ENCODE results near the gene C16orf96.

C16orf96 gene

DNA sequence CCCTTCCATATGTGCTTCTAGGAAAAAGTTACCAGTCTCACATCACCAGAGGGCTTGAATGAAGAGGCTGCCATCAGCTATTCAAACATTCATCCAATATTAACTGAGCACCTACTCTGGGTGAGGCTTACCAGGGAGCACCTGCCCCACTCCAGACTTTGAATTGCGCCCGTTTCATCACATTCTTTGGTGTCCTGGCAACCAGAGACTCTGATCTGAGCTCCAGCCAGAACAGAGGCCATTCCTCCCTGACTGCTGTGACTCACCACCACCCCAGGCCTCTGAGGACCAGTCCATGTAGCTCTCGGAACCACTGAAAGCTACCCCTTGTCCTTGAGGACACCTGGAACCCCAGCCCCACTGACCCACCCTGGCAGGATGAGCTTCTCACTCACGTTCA is at the start of gene C16orf96:
C16orf96 (plus strand) TSS at position 229 of the 400 bp plus-strand sequence; CDS start at position 379, 150 bp downstream.
- Mint-ChIP-seq H3K4me3 (no peak within 1 kb of the TSS), H3K27me3 (peaks cover 3% of the 10 kb centered on the region), H3K27ac (no peak within 1 kb of the TSS), H3K36me3 (no peaks in the 10 kb centered on the region), H3K4me1 (no peaks in the 10 kb centered on the region), H3K9me3 (no peaks in the 10 kb centered on the region)
- no peak for DNase-seq (ENCODE audit: low spot score in 2 of 2)
- no peak for ATAC-seq (ENCODE audit: low read depth)

DNA sequence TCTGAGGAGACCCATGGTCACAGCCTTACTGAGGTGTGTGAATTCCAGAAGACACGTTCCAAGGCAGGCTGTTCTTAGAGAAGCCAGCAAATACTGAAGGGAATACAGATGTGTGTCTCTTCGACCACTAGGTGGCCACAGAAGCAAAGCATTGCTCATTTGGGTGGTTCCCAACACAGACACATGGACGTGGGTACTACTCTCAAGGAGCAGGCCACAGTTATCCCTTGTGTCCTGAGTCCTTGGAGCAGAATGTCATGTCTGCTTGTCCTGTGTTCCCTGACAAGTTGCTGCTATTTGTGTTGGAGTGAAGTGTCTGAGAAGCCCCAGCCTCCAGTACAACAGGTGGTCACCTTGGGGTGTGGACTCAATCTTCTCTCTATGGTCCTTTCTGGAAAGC is 49.7 kb upstream of the C16orf96 start:
- Mint-ChIP-seq H3K36me3 (peaks cover 16% of the 10 kb centered on the region), H3K4me3 (peak overlapping the region; percentile 68), H3K4me1 (peaks cover 22% of the 10 kb centered on the region), H3K27ac (peak overlapping the region; percentile 100), H3K9me3 (no peaks in the 10 kb centered on the region), H3K27me3 (no peaks in the 10 kb centered on the region)
- DNase-seq (ENCODE audit: low spot score in 2 of 2) = peak; percentile 54 to 62
- peak; percentile 22 for ATAC-seq (ENCODE audit: low read depth)

DNA sequence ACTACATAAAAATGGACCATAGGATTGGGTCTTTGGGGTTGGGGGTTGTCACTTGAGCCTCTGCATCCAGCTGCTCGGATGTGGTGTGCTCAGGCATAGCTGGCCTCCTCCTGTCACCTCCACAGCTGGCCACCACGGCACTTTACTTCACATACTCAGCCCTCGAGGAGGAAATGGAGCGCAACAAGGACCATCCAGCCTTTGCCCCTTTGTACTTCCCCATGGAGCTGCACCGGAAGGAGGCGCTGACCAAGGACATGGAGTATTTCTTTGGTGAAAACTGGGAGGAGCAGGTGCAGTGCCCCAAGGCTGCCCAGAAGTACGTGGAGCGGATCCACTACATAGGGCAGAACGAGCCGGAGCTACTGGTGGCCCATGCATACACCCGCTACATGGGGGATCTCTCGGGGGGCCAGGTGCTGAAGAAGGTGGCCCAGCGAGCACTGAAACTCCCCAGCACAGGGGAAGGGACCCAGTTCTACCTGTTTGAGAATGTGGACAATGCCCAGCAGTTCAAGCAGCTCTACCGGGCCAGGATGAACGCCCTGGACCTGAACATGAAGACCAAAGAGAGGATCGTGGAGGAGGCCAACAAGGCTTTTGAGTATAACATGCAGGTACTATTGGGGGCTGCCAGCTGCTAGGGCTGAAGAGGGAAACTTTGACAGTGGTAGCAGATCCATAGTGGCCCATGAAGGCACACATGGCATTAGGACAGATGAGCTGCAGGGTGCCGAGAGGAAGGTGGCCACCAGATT is 48.4 kb upstream of the C16orf96 start:
- peak overlapping the region; percentile 100 for H3K27ac Mint-ChIP-seq
- no peak for ATAC-seq (ENCODE audit: low read depth)

DNA sequence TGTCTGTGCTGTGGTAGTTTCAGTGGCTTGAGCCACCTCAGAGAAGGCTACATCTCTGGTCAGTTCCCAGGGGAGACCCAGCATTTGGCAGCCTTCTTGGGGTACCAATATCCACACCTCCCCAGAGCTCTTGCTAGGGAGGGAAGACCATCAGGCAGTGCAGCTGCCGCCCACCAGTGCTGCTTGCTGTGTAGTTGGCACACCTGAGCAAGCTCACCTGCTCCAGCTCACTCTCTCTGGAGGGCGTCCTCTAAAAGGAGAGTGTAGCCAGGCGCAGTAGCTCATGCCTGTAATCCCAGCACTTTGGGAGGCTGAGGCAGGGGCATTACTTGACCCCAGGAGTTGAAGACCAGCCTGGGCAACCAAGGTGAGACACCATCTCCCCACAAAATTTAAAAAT is 47.3 kb upstream of the C16orf96 start:
- peaks cover 15% of the 10 kb centered on the region for H3K4me1 Mint-ChIP-seq
- H3K9me3 Mint-ChIP-seq = no peaks in the 10 kb centered on the region
- no peak overlapping the region for H3K27ac Mint-ChIP-seq

More for the DNA sequence above, 48.4 kb upstream of the C16orf96 start:
- Mint-ChIP-seq H3K4me3 (no peak overlapping the region), H3K9me3 (no peaks in the 10 kb centered on the region), H3K4me1 (peaks cover 22% of the 10 kb centered on the region), H3K36me3 (peaks cover 22% of the 10 kb centered on the region), H3K27me3 (no peaks in the 10 kb centered on the region)
- no peak for DNase-seq (ENCODE audit: low spot score in 2 of 2)

DNA sequence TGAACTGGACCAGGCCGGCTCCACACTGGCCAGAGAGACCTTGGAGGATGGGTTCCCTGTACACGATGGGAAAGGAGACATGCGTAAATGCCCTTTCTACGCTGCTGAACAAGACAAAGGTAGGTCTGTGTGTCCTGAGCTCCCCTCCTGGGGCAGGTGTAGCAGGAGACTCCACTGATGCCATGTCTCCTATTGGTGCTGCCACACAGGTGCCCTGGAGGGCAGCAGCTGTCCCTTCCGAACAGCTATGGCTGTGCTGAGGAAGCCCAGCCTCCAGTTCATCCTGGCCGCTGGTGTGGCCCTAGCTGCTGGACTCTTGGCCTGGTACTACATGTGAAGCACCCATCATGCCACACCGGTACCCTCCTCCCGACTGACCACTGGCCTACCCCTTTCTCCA is 46.7 kb upstream of the C16orf96 start:
- Mint-ChIP-seq H3K4me3 (no peak overlapping the region), H3K36me3 (peaks cover 22% of the 10 kb centered on the region), H3K4me1 (peaks cover 14% of the 10 kb centered on the region), H3K9me3 (no peaks in the 10 kb centered on the region), H3K27me3 (no peaks in the 10 kb centered on the region), H3K27ac (no peak overlapping the region)
- DNase-seq (ENCODE audit: low spot score in 2 of 2) (no peak), ATAC-seq (ENCODE audit: low read depth) (no peak)

More for the DNA sequence above, 47.3 kb upstream of the C16orf96 start:
- no peak for DNase-seq (ENCODE audit: low spot score in 2 of 2)
- no peaks in the 10 kb centered on the region for H3K27me3 Mint-ChIP-seq
- no peak for ATAC-seq (ENCODE audit: low read depth)
- no peak overlapping the region for H3K4me3 Mint-ChIP-seq
- peaks cover 22% of the 10 kb centered on the region for H3K36me3 Mint-ChIP-seq

DNA sequence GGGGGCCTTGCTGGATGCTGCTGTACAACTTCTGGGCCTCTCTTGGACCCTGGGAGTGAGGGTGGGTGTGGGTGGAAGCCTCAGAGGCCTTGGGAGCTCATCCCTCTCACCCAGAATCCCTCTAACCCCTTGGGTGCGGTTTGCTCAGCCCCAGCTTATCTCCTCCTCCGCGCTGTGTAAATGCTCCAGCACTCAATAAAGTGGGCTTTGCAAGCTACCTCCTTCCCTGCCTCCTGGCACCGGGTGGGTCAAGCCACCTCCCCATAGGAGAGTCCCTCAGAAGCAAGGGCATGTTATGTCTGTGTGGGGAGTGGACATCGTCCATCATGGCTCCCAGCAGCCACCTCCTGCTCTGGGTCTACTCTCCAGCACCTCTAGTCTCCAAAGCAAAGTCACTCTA is 46.0 kb upstream of the C16orf96 start:
- Mint-ChIP-seq H3K36me3 (peaks cover 22% of the 10 kb centered on the region), H3K4me1 (peaks cover 16% of the 10 kb centered on the region), H3K9me3 (no peaks in the 10 kb centered on the region), H3K27ac (no peak overlapping the region), H3K4me3 (no peak overlapping the region), H3K27me3 (no peaks in the 10 kb centered on the region)
- no peak for DNase-seq (ENCODE audit: low spot score in 2 of 2)
- no peak for ATAC-seq (ENCODE audit: low read depth)

DNA sequence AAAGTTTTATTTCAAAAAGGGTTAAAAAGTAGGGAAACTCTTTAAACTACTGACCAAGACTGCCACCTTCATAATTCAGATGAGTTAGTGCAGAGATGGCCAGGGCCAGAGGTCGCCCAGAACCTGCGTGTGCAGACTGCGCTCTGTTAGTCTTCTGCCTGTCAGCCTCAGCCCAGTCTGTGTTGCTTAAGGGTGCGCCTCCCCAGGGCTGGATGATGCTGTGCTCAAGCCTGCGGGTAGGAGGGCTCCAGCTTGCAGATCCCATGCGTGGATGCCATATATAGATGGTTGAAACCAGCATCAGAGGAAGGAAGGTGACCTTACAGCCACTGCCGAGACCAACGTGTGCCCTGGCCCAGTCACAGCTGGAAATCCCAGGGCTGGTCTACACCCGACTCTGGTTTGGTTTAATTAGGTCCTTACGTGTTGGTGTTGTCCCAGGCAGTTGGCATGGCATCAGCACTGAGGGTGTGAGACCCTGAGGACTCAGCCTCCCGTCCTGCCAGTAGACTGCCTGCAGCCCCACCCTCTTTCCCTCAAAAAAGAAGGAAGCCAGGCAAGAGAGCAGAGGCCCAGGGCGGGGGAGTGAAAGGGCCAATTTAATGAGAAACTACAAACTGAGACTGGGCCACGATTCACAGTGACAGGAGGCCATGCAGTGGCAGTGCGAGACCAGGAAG is 45.3 kb upstream of the C16orf96 start:
- DNase-seq (ENCODE audit: low spot score in 2 of 2) (no peak), ATAC-seq (ENCODE audit: low read depth) (no peak)
- H3K4me1 Mint-ChIP-seq = peaks cover 19% of the 10 kb centered on the region
- H3K9me3 Mint-ChIP-seq = no peaks in the 10 kb centered on the region
- peaks cover 22% of the 10 kb centered on the region for H3K36me3 Mint-ChIP-seq
- no peaks in the 10 kb centered on the region for H3K27me3 Mint-ChIP-seq
- no peak overlapping the region for H3K4me3 Mint-ChIP-seq
- no peak overlapping the region for H3K27ac Mint-ChIP-seq

DNA sequence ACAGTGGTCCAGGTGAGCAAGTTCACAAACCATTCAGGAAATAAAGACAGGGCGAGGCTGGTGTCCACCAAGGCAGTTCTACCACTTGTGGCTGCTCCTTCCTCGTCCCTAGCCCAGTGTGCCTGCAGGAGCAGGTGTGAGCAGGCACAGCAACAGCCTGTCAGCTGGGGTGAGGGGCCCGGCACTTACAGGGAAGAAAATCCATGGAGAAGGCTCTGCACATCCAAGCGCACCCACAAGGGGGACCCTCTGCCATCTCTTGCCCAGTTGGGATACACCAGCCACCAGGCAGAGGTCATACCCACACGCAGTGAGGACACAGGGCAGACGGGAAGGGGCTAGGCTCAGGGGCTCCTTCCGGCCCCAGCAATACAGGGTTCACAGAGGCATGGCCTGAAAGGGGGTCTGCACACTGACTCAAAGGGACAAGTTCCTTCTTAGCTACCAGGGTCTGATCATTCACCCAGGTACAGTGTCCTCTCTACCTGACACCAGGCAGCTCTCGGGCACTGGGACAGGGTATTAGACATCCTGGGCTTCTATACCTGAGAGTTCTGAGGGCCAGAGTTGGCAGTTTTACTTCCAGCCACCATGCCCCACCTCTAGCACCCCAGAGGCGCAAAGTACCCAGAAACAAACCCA is 44.6 kb upstream of the C16orf96 start:
- H3K27ac Mint-ChIP-seq = peak overlapping the region; percentile 78
- no peak overlapping the region for H3K4me3 Mint-ChIP-seq
- no peaks in the 10 kb centered on the region for H3K27me3 Mint-ChIP-seq
- peaks cover 22% of the 10 kb centered on the region for H3K36me3 Mint-ChIP-seq
- no peaks in the 10 kb centered on the region for H3K9me3 Mint-ChIP-seq
- DNase-seq (ENCODE audit: low spot score in 2 of 2) = no peak
- no peak for ATAC-seq (ENCODE audit: low read depth)
- H3K4me1 Mint-ChIP-seq = peaks cover 17% of the 10 kb centered on the region

DNA sequence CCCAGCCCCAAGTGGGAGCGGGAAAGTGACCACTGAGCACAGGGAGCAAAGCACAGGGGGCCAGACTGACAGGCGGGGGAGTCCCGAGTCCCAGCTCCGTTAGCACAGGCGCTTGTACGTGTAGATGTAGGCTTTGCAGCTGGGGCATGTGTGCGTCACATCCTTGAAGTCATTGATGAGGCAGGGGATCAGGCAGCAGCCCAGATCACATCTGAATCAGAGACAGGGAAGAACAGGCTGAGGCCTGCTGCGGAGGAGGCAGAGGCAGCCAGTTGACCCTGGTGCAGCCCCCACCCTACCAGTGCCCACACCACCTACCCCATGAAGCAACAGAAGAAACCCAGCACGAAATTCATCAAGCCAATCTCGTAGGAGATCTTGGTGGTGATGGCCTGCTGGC is 43.7 kb upstream of the C16orf96 start:
- ATAC-seq (ENCODE audit: low read depth) = no peak
- no peaks in the 10 kb centered on the region for H3K9me3 Mint-ChIP-seq
- no peak overlapping the region for H3K4me3 Mint-ChIP-seq
- H3K36me3 Mint-ChIP-seq = peaks cover 22% of the 10 kb centered on the region
- no peak for DNase-seq (ENCODE audit: low spot score in 2 of 2)
- H3K4me1 Mint-ChIP-seq = peaks cover 17% of the 10 kb centered on the region
- peak overlapping the region; percentile 78 for H3K27ac Mint-ChIP-seq
- no peaks in the 10 kb centered on the region for H3K27me3 Mint-ChIP-seq

DNA sequence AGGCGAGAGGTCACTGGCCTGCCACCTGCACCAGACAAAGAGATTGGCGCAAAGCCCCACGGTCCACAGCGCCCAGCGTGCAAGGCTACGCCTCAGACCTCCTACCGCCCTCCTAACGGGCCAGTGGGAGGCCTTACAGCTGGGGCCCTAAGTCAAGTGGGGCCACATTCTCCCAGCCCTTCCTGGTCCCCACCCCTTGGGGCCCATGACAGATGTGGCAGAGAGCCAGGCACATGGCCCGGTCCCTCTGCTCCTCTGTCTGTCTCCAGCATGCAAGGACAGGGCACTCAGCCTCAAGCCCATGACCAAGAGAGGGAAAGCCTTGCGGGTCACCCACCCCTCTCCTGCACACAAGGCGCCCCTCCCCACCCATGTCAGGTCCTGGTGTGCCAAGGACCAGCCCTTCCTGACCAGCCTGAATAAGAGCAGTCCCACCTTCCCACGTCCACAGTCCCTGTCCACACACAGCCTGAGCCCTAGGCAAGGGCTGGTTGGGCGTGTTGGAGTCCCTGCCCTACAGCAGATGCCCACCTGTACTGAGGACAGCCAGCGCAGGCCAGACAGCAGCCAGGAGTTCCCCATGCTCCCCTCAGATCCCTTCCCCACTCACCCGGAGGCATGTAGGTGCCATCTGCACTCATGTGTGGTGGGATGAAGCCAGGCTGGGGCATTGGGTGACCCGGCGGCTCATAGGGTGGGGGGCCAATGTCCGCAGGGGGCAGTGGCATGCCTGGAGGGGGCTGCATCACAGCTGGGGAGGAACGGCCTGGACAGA is 42.9 kb upstream of the C16orf96 start:
- no peak for DNase-seq (ENCODE audit: low spot score in 2 of 2)
- peaks cover 17% of the 10 kb centered on the region for H3K4me1 Mint-ChIP-seq

DNA sequence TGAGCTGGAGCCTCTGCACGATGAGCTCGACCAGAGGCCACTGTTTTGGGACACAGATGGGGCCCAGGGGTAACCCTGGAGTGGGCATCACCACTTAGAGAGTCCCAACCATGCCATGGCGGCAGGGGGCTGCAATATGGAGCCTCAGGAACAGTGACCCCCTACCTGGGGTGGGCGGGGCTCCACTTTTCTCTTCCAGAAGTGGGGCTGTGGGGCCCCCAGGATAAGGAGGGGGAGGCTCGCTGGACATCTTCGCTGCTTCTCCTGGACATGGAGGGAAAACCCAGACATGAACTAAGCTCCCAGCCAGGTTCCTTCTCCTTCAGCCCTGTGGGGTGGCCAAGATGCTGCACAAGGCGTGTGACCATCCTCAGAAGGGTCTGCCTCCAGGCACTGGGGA is 42.3 kb upstream of the C16orf96 start:
- H3K36me3 Mint-ChIP-seq = peaks cover 15% of the 10 kb centered on the region
- no peak for DNase-seq (ENCODE audit: low spot score in 2 of 2)
- no peak for ATAC-seq (ENCODE audit: low read depth)
- H3K27me3 Mint-ChIP-seq = no peaks in the 10 kb centered on the region
- H3K27ac Mint-ChIP-seq = no peak overlapping the region
- no peak overlapping the region for H3K4me3 Mint-ChIP-seq
- H3K9me3 Mint-ChIP-seq = no peaks in the 10 kb centered on the region
- peaks cover 21% of the 10 kb centered on the region for H3K4me1 Mint-ChIP-seq

More for the DNA sequence above, 42.9 kb upstream of the C16orf96 start:
- peaks cover 15% of the 10 kb centered on the region for H3K36me3 Mint-ChIP-seq
- H3K27me3 Mint-ChIP-seq = no peaks in the 10 kb centered on the region
- no peak for ATAC-seq (ENCODE audit: low read depth)
- H3K27ac Mint-ChIP-seq = no peak overlapping the region
- no peak overlapping the region for H3K4me3 Mint-ChIP-seq
- H3K9me3 Mint-ChIP-seq = no peaks in the 10 kb centered on the region

DNA sequence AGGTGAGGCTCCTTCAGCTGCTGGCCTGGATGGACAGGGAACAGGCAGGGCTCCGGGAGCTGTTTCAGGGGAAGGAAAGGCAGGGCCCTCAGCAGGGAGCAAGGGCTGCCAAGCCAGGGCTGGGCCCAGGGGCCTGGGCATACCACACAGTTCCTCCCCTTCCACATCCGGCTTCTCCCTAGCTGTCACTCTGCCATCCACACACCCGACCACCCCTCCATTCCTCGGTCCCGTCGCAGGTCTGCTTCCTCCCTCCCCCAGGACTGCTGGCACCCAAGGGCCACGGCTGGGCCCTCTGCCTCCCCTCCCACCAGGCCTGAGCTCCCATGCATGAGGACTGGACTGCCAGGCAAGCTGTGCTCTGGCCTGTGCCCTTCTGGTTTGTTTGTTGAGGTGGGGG is 41.5 kb upstream of the C16orf96 start:
- no peaks in the 10 kb centered on the region for H3K9me3 Mint-ChIP-seq
- H3K4me1 Mint-ChIP-seq = peaks cover 21% of the 10 kb centered on the region
- no peak for DNase-seq (ENCODE audit: low spot score in 2 of 2)
- H3K27me3 Mint-ChIP-seq = no peaks in the 10 kb centered on the region
- H3K36me3 Mint-ChIP-seq = peaks cover 15% of the 10 kb centered on the region
- peak overlapping the region; percentile 64 for H3K4me3 Mint-ChIP-seq
- H3K27ac Mint-ChIP-seq = peak overlapping the region; percentile 80
- no peak for ATAC-seq (ENCODE audit: low read depth)

DNA sequence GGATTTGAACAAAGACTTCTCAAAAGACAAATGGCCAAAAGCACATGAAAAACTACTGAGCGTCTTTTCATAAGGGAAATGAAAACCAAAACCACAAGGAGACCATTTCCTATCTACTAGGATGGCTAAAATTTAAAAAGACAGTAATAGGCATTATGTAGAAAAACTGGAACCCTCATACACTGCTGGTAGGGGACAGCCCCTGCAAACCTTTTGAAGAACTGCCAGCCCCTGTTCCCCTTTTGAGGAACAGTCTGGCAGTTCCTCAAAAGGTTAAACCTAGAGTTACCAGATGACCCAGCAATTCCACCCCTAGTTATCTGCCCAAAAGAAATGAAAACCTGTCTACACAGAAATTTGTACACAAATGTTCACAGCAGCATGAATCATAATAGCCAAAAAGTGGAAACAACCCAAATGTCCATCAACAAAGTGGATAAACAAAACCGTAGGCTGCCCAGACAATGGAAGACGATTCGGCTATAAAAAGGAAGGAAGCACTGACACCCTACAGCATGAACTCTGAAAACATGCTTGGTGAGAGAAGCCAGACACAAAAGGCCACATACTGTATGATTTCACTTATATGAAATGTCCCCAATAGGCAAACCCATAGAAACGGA is 40.4 kb upstream of the C16orf96 start:
- DNase-seq (ENCODE audit: low spot score in 2 of 2) (no peak), ATAC-seq (ENCODE audit: low read depth) (peak; percentile 85)
- peak overlapping the region; percentile 64 for H3K4me3 Mint-ChIP-seq
- H3K4me1 Mint-ChIP-seq = peaks cover 21% of the 10 kb centered on the region
- H3K27me3 Mint-ChIP-seq = no peaks in the 10 kb centered on the region
- peaks cover 11% of the 10 kb centered on the region for H3K36me3 Mint-ChIP-seq
- H3K27ac Mint-ChIP-seq = peak overlapping the region; percentile 80
- no peaks in the 10 kb centered on the region for H3K9me3 Mint-ChIP-seq

All from memory B cell (primary cell).